GM08714 (cell line): ENCODE data around the gene TMTC4.

Experiments used
- H3K4me3 ChIP-seq: fragments of 200-500 bp; sonication (Bioruptor generic); 2 replicates; pipeline ENCODE4 v1.5.1; 2014; ENCODE audit warnings: mild to moderate bottlenecking, low read length, inconsistent platforms
- ZNF274 ChIP-seq: IDR thresholded peaks from 2 replicates; pipeline ENCODE4 v1.6.1; 2012; ENCODE audit warnings: mild to moderate bottlenecking, low read depth, low read length

Gene TMTC4

GRCh38 chr13:100564444-100565223 is 110.0 kb downstream of the TMTC4 start:
- no peak for TF ChIP-seq ZNF274
- H3K4me3 ChIP-seq, result no peak overlapping the region

- H3K4me3 ChIP-seq, result no peak overlapping the region
- TF ChIP-seq ZNF274, result no peak
Observed at GRCh38 chr13:100563779-100564178, 110.8 kb downstream of the TMTC4 start.

- no peak for TF ChIP-seq ZNF274
- H3K4me3 ChIP-seq, result no peak overlapping the region
Observed at GRCh38 chr13:100561599-100562204, 112.9 kb downstream of the TMTC4 start.

- no peak overlapping the region for H3K4me3 ChIP-seq
- no peak for TF ChIP-seq ZNF274
Observed at GRCh38 chr13:100561158-100561499, 113.5 kb downstream of the TMTC4 start.

GRCh38 chr13:100560498-100561157 is 114.0 kb downstream of the TMTC4 start:
- no peak for TF ChIP-seq ZNF274

GRCh38 chr13:100559886-100560285 is 114.7 kb downstream of the TMTC4 start:
- no peak overlapping the region for H3K4me3 ChIP-seq
- TF ChIP-seq ZNF274, result no peak

More at GRCh38 chr13:100560498-100561157, 114.0 kb downstream of the TMTC4 start:
- no peak overlapping the region for H3K4me3 ChIP-seq
